Keratinocyte (primary cell): ENCODE data around the gene FHAD1. TPM values are rescaled to one million over a fixed set of nuclear protein-coding genes. Genes with fewer than 3 reads are reported as not detected.

Experiments used
- DNase-seq: peaks from one replicate; pipeline ENCODE4 v3.0.0-alpha.2; 2011; ENCODE audit warnings: low read depth, missing footprints, low spot score
- FAIRE-seq: peaks from 2 replicates; lab custom pipeline; 2011; peaks lifted over from hg19 to GRCh38; lab: Jason Lieb, UNC
- H2AFZ ChIP-seq: 2 replicates; pipeline ENCODE4 v1.6.0; 2012; ENCODE audit warnings: low read length, control low read depth, inconsistent platforms; ENCODE audit not compliant: control insufficient read depth
- H3K27ac ChIP-seq: 2 replicates; pipeline ENCODE4 v1.5.1; 2011; ENCODE audit warnings: low read length; ENCODE audit not compliant: control insufficient read depth, insufficient read depth
- H3K27me3 ChIP-seq: 3 replicates; pipeline ENCODE4 v1.6.0; 2011; ENCODE audit warnings: low read length; ENCODE audit not compliant: control insufficient read depth, insufficient read depth; ENCODE audit errors: extremely low read depth
- H3K36me3 ChIP-seq, 2 experiments: 2 replicates in 1 of 2; 3 replicates in 1 of 2; pipeline ENCODE4 v1.5.1; 2011; ENCODE audit warnings: low read length in 2 of 2, mild to moderate bottlenecking in 1 of 2; ENCODE audit not compliant: control insufficient read depth in 2 of 2, insufficient read depth in 2 of 2; ENCODE audit errors: extremely low read depth in 1 of 2
- H3K4me1 ChIP-seq: 3 replicates; pipeline ENCODE4 v1.5.1; 2011; ENCODE audit warnings: low read length; ENCODE audit not compliant: control insufficient read depth, insufficient read depth; ENCODE audit errors: extremely low read depth
- H3K4me2 ChIP-seq: 3 replicates; pipeline ENCODE4 v1.6.0; 2011; ENCODE audit warnings: low read depth, low read length; ENCODE audit not compliant: control insufficient read depth, insufficient read depth; ENCODE audit errors: extremely low read depth
- H3K4me3 ChIP-seq, 3 experiments: fragments of 200-600 bp in 1 of 3; sonication (generic) in 1 of 3; 2 replicates in 2 of 3; 3 replicates in 1 of 3; pipeline ENCODE4 v1.5.1; 2011 to 2016; ENCODE audit warnings: low read length in 3 of 3, mild to moderate bottlenecking in 3 of 3, control low read depth in 2 of 3, inconsistent platforms in 1 of 3, low read depth in 1 of 3, mixed read lengths in 1 of 3, mixed run types in 1 of 3, moderate library complexity in 1 of 3; ENCODE audit not compliant: control insufficient read depth in 2 of 3, insufficient read depth in 2 of 3; ENCODE audit errors: extremely low read depth in 1 of 3
- H3K79me2 ChIP-seq: 2 replicates; pipeline ENCODE4 v1.6.0; 2012; ENCODE audit warnings: low read length; ENCODE audit not compliant: control insufficient read depth, insufficient read depth
- H3K9ac ChIP-seq: 3 replicates; pipeline ENCODE4 v1.6.0; 2011; ENCODE audit warnings: low read length; ENCODE audit not compliant: control insufficient read depth, insufficient read depth; ENCODE audit errors: extremely low read depth
- H3K9me1 ChIP-seq: 3 replicates; pipeline ENCODE4 v1.6.0; 2011; ENCODE audit warnings: low read length; ENCODE audit not compliant: control insufficient read depth, insufficient read depth; ENCODE audit errors: extremely low read depth
- H3K9me3 ChIP-seq: 2 replicates; pipeline ENCODE4 v1.5.1; 2012; ENCODE audit warnings: low read depth, low read length; ENCODE audit not compliant: control insufficient read depth
- H4K20me1 ChIP-seq: 3 replicates; pipeline ENCODE4 v1.6.0; 2011; ENCODE audit warnings: low read length; ENCODE audit not compliant: control insufficient read depth, insufficient read depth; ENCODE audit errors: extremely low read depth
- EZH2 ChIP-seq: IDR thresholded peaks from one replicate; pipeline ENCODE4 v1.6.1; 2012; ENCODE audit warnings: inconsistent platforms, mild to moderate bottlenecking, low read length, moderate library complexity
- dilution Hi-C: fragments of 300-500 bp; cut with MboI; formaldehyde crosslinking; loops from one replicate; pipeline ENCODE4 v1.7.0; 2020; ENCODE audit warnings: low sequenced_read_pairs; ENCODE audit not compliant: extremely low pct_ligation_motif_present
- polyA plus RNA-seq, 5 experiments: library from polyadenylated mRNA; depleted of rRNA in 3 of 5; stranded (reverse) in 3 of 5; stranded (forward) in 1 of 5; unstranded in 1 of 5; fragments of >200 nt; gene quantifications; 1 replicate in 1 of 5; 2 replicates in 3 of 5; 3 replicates in 1 of 5; pipeline versions ENCODE4 v1.2.1 to v1.2.3, GENCODE V29; 2011 to 2012; ENCODE audit warnings: missing spikeins in 2 of 5, low read depth in 1 of 5, low replicate concordance in 1 of 5
- TF ChIP-seq, protein P1 (sequence below), 3 experiments: IDR thresholded peaks in 1 of 3; conservative IDR thresholded peaks in 1 of 3; optimal IDR thresholded peaks in 1 of 3; 2 replicates in 2 of 3; 3 replicates in 1 of 3; pipeline versions ENCODE3 to v1.5.1; 2011; ENCODE audit warnings: low read length in 3 of 3, mild to moderate bottlenecking in 3 of 3, moderate library complexity in 2 of 3, control low read depth in 1 of 3, inconsistent platforms in 1 of 3; ENCODE audit not compliant: insufficient read depth in 2 of 3; ENCODE audit errors: extremely low read depth in 1 of 3

The FHAD1 gene
- polyA plus RNA-seq, 1 donor (not counting 4 experiments of a cell fraction or from before 2014, with no cell fraction given), result 0.09 TPM

DNA sequence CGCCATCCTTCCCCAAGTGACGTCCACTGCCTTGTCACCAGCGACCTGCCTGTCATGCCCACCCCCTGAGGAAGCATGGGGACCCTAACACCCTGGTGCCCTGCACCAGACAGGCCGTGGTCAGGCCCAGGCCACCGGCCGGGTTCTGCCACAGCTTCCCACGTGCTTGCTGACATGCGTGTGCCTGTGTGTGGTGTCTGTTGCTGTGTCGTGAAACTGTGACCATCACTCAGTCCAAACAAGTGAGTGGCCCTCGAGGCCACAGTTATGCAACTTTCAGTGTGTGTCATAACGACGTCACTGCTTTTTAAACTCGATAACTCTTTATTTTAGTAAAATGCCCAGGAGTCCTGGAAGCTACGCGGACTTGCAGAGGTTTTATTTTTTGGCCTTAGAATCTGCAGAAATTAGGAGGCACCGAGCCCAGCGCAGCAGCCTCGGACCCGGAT, 182.7 kb downstream of the FHAD1 start:
- no peaks in the 10 kb centered on the region for H3K9me1 ChIP-seq
- peaks cover 10% of the 10 kb centered on the region for H3K79me2 ChIP-seq
- peaks cover 14 to 31% of the 10 kb centered on the region in 2 experiments for H3K36me3 ChIP-seq
- H3K4me1 ChIP-seq, result peaks cover 22% of the 10 kb centered on the region
- no peak overlapping the region for H2AFZ ChIP-seq
- no peak overlapping the region for H3K4me2 ChIP-seq
- H3K9ac ChIP-seq, result no peak overlapping the region
- FAIRE-seq (no peak), DNase-seq (no peak)
- H4K20me1 ChIP-seq, result peaks cover 12% of the 10 kb centered on the region
- H3K9me3 ChIP-seq, result no peaks in the 10 kb centered on the region
- no peak for TF ChIP-seq EZH2
- TF ChIP-seq, protein P1, sequence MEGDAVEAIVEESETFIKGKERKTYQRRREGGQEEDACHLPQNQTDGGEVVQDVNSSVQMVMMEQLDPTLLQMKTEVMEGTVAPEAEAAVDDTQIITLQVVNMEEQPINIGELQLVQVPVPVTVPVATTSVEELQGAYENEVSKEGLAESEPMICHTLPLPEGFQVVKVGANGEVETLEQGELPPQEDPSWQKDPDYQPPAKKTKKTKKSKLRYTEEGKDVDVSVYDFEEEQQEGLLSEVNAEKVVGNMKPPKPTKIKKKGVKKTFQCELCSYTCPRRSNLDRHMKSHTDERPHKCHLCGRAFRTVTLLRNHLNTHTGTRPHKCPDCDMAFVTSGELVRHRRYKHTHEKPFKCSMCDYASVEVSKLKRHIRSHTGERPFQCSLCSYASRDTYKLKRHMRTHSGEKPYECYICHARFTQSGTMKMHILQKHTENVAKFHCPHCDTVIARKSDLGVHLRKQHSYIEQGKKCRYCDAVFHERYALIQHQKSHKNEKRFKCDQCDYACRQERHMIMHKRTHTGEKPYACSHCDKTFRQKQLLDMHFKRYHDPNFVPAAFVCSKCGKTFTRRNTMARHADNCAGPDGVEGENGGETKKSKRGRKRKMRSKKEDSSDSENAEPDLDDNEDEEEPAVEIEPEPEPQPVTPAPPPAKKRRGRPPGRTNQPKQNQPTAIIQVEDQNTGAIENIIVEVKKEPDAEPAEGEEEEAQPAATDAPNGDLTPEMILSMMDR (optimal IDR thresholded peaks at IDR 0.05 in 1 of 3, IDR thresholded peaks at IDR 0.05 in 1 of 3, conservative IDR thresholded peaks at IDR 0.05 in 1 of 3; ENCODE audit: extremely low read depth in 1 of 3, insufficient read depth in 2 of 3, low read length in 3 of 3), result no peak
- H3K27ac ChIP-seq, result peak overlapping the region; percentile 20
- no peak overlapping the region for H3K4me3 ChIP-seq
- dilution Hi-C loops, result no loop called here
- H3K27me3 ChIP-seq, result no peaks in the 10 kb centered on the region

DNA sequence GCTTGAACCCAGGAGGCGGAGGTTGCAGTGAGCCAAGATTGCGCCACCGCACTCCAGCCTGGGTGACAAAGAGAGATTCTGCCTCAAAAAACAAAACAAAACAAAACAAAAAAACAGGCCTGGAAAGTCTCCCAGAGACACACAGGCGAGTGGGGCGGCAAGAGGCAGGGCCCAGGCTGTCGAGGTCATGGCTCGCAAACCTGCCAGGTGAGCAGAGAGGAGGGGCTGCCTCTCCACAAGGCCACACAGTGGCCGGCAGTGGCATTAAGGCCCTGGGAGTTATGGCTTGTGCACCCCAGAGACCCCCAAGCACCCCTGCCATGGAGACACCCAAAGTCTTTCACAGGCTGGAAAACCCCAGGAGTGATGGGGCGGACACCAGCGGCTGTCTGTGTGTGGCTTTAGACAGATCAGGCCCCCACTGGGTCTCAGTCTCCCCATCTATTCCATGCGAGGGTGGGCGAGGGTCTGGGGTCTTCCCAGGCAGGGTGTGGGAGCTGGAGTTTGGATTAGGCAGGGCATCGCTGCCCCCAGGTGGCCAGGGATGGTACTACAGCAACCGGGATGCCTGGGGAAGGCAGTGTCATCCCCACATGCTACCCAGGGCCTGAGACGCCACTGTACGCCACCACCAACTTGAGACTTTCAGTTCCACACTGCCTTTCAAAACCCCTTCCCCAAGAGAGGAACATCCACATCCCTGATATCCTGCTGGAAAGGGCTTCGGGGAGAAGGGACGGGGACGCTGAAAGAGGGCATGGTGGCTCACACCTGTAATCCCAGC, 184.0 kb downstream of the FHAD1 start:
- no peak overlapping the region for H2AFZ ChIP-seq
- no peak overlapping the region for H3K4me3 ChIP-seq
- FAIRE-seq, result no peak
- H3K9me3 ChIP-seq, result no peaks in the 10 kb centered on the region
- no peaks in the 10 kb centered on the region for H3K27me3 ChIP-seq
- H3K4me2 ChIP-seq, result no peak overlapping the region
- peaks cover 10 to 31% of the 10 kb centered on the region in 2 experiments for H3K36me3 ChIP-seq
- TF ChIP-seq EZH2, result no peak
- TF ChIP-seq, protein P1 (optimal IDR thresholded peaks at IDR 0.05 in 1 of 3, IDR thresholded peaks at IDR 0.05 in 1 of 3, conservative IDR thresholded peaks at IDR 0.05 in 1 of 3; ENCODE audit: extremely low read depth in 1 of 3, insufficient read depth in 2 of 3, low read length in 3 of 3), result peak; percentile 92 to 98 (median 94)
- H3K79me2 ChIP-seq, result peaks cover 3% of the 10 kb centered on the region
- H3K27ac ChIP-seq, result no peak overlapping the region
- DNase-seq, result no peak
- dilution Hi-C loops, result no loop called here
- H4K20me1 ChIP-seq, result peaks cover 6% of the 10 kb centered on the region
- no peaks in the 10 kb centered on the region for H3K9me1 ChIP-seq
- peaks cover 15% of the 10 kb centered on the region for H3K4me1 ChIP-seq
- no peak overlapping the region for H3K9ac ChIP-seq
